Activated naive CD8-positive, alpha-beta T cell (primary cell): ENCODE data around the gene TMEM52B.
A peak's percentile ranks its signal among the peaks of the same experiment; 100 is the strongest.

Source experiments
- H3K27ac Mint-ChIP-seq: one replicate; pipeline ENCODE4 v1.8.0; 2021; ENCODE audit warnings: mixed read lengths
- H3K27me3 Mint-ChIP-seq: one replicate; pipeline ENCODE4 v1.8.0; 2021; ENCODE audit warnings: mixed read lengths
- H3K36me3 Mint-ChIP-seq: one replicate; pipeline ENCODE4 v1.8.0; 2021; ENCODE audit warnings: mixed read lengths
- H3K4me1 Mint-ChIP-seq: one replicate; pipeline ENCODE4 v1.8.0; 2021; ENCODE audit warnings: low read depth, mixed read lengths
- H3K4me3 Mint-ChIP-seq: one replicate; pipeline ENCODE4 v1.8.0; 2021; ENCODE audit warnings: mild to moderate bottlenecking, mixed read lengths
- H3K9me3 Mint-ChIP-seq: one replicate; pipeline ENCODE4 v1.8.0; 2021; ENCODE audit warnings: low read depth, mixed read lengths

Gene TMEM52B

GRCh38 chr12:10178821-10179220 is at the start of gene TMEM52B:
Gene TMEM52B, plus strand, starts transcription at chr12:10179032. Its CDS starts 543 bp downstream, at chr12:10179575.
- Mint-ChIP-seq H3K27me3 (peaks cover 6% of the 10 kb centered on the region), H3K4me3 (no peak within 1 kb of the TSS), H3K4me1 (peaks cover 5% of the 10 kb centered on the region), H3K27ac (no peak within 1 kb of the TSS), H3K9me3 (no peaks in the 10 kb centered on the region), H3K36me3 (no peaks in the 10 kb centered on the region)

GRCh38 chr12:10130042-10130441 is 48.8 kb upstream of the TMEM52B start, which contains the start of gene CLEC7A:
Gene CLEC7A, minus strand, starts transcription at chr12:10130199. Its CDS starts 117 bp downstream, at chr12:10130082.
- no peaks in the 10 kb centered on the region for H3K36me3 Mint-ChIP-seq
- peaks cover 6% of the 10 kb centered on the region for H3K27me3 Mint-ChIP-seq
- H3K4me1 Mint-ChIP-seq, result peaks cover 13% of the 10 kb centered on the region
- H3K4me3 Mint-ChIP-seq, result no peak within 1 kb of the TSS
- H3K27ac Mint-ChIP-seq, result peak within 1 kb of the TSS; percentile 6
- H3K9me3 Mint-ChIP-seq, result no peaks in the 10 kb centered on the region

GRCh38 chr12:10131111-10131690 is 47.6 kb upstream of the TMEM52B start:
- no peaks in the 10 kb centered on the region for H3K36me3 Mint-ChIP-seq
- H3K27me3 Mint-ChIP-seq, result peaks cover 6% of the 10 kb centered on the region
- no peak overlapping the region for H3K27ac Mint-ChIP-seq
- peaks cover 13% of the 10 kb centered on the region for H3K4me1 Mint-ChIP-seq
- H3K4me3 Mint-ChIP-seq, result no peak overlapping the region
- no peaks in the 10 kb centered on the region for H3K9me3 Mint-ChIP-seq

GRCh38 chr12:10132850-10133370 is 45.9 kb upstream of the TMEM52B start:
- H3K36me3 Mint-ChIP-seq, result no peaks in the 10 kb centered on the region
- H3K4me3 Mint-ChIP-seq, result no peak overlapping the region
- H3K9me3 Mint-ChIP-seq, result no peaks in the 10 kb centered on the region
- H3K4me1 Mint-ChIP-seq, result peaks cover 13% of the 10 kb centered on the region
- H3K27me3 Mint-ChIP-seq, result no peaks in the 10 kb centered on the region
- no peak overlapping the region for H3K27ac Mint-ChIP-seq

- no peaks in the 10 kb centered on the region for H3K9me3 Mint-ChIP-seq
- H3K27me3 Mint-ChIP-seq, result peaks cover 2% of the 10 kb centered on the region
- H3K36me3 Mint-ChIP-seq, result no peaks in the 10 kb centered on the region
- no peak overlapping the region for H3K27ac Mint-ChIP-seq
- peaks cover 10% of the 10 kb centered on the region for H3K4me1 Mint-ChIP-seq
- H3K4me3 Mint-ChIP-seq, result no peak overlapping the region
Measured at GRCh38 chr12:10135126-10135525, 43.7 kb upstream of the TMEM52B start.

- no peaks in the 10 kb centered on the region for H3K9me3 Mint-ChIP-seq
- H3K27ac Mint-ChIP-seq, result no peak overlapping the region
- peaks cover 2% of the 10 kb centered on the region for H3K27me3 Mint-ChIP-seq
- H3K36me3 Mint-ChIP-seq, result no peaks in the 10 kb centered on the region
- H3K4me3 Mint-ChIP-seq, result no peak overlapping the region
- H3K4me1 Mint-ChIP-seq, result peaks cover 2% of the 10 kb centered on the region
Measured at GRCh38 chr12:10136637-10137205, 42.1 kb upstream of the TMEM52B start.

- Mint-ChIP-seq H3K27ac (no peak overlapping the region), H3K4me3 (no peak overlapping the region), H3K9me3 (no peaks in the 10 kb centered on the region), H3K36me3 (no peaks in the 10 kb centered on the region), H3K4me1 (peaks cover 2% of the 10 kb centered on the region), H3K27me3 (peaks cover 2% of the 10 kb centered on the region)
Measured at GRCh38 chr12:10140001-10140400, 38.8 kb upstream of the TMEM52B start.

- H3K27ac Mint-ChIP-seq, result no peak overlapping the region
- H3K4me1 Mint-ChIP-seq, result peaks cover 2% of the 10 kb centered on the region
- H3K4me3 Mint-ChIP-seq, result no peak overlapping the region
- H3K9me3 Mint-ChIP-seq, result no peaks in the 10 kb centered on the region
- peaks cover 2% of the 10 kb centered on the region for H3K27me3 Mint-ChIP-seq
- H3K36me3 Mint-ChIP-seq, result no peaks in the 10 kb centered on the region
Measured at GRCh38 chr12:10142976-10143589, 35.7 kb upstream of the TMEM52B start.

- H3K27ac Mint-ChIP-seq, result no peak overlapping the region
- H3K4me3 Mint-ChIP-seq, result no peak overlapping the region
- no peaks in the 10 kb centered on the region for H3K27me3 Mint-ChIP-seq
- no peaks in the 10 kb centered on the region for H3K9me3 Mint-ChIP-seq
- peaks cover under 1% of the 10 kb centered on the region for H3K4me1 Mint-ChIP-seq
- no peaks in the 10 kb centered on the region for H3K36me3 Mint-ChIP-seq
Measured at GRCh38 chr12:10147714-10148403, 31.0 kb upstream of the TMEM52B start.

GRCh38 chr12:10151621-10152020 is 27.2 kb upstream of the TMEM52B start:
- Mint-ChIP-seq H3K27me3 (no peaks in the 10 kb centered on the region), H3K4me1 (peaks cover 11% of the 10 kb centered on the region), H3K9me3 (no peaks in the 10 kb centered on the region), H3K27ac (no peak overlapping the region), H3K36me3 (no peaks in the 10 kb centered on the region), H3K4me3 (no peak overlapping the region)

GRCh38 chr12:10153271-10154144 is 25.3 kb upstream of the TMEM52B start:
- peak overlapping the region; percentile 91 for H3K4me3 Mint-ChIP-seq
- peaks cover 11% of the 10 kb centered on the region for H3K4me1 Mint-ChIP-seq
- H3K9me3 Mint-ChIP-seq, result no peaks in the 10 kb centered on the region
- H3K27ac Mint-ChIP-seq, result peak overlapping the region; percentile 34
- H3K36me3 Mint-ChIP-seq, result no peaks in the 10 kb centered on the region
- H3K27me3 Mint-ChIP-seq, result no peaks in the 10 kb centered on the region

- H3K4me1 Mint-ChIP-seq, result peaks cover 11% of the 10 kb centered on the region
- H3K4me3 Mint-ChIP-seq, result peak overlapping the region; percentile 91
- H3K27me3 Mint-ChIP-seq, result no peaks in the 10 kb centered on the region
- no peaks in the 10 kb centered on the region for H3K36me3 Mint-ChIP-seq
- H3K9me3 Mint-ChIP-seq, result no peaks in the 10 kb centered on the region
- H3K27ac Mint-ChIP-seq, result no peak overlapping the region
Measured at GRCh38 chr12:10154145-10154496, 24.7 kb upstream of the TMEM52B start.

- no peaks in the 10 kb centered on the region for H3K27me3 Mint-ChIP-seq
- no peaks in the 10 kb centered on the region for H3K9me3 Mint-ChIP-seq
- H3K27ac Mint-ChIP-seq, result no peak overlapping the region
- H3K4me1 Mint-ChIP-seq, result peaks cover 11% of the 10 kb centered on the region
- no peak overlapping the region for H3K4me3 Mint-ChIP-seq
- H3K36me3 Mint-ChIP-seq, result no peaks in the 10 kb centered on the region
Measured at GRCh38 chr12:10155966-10156365, 22.9 kb upstream of the TMEM52B start.

GRCh38 chr12:10158406-10158805 is 20.4 kb upstream of the TMEM52B start:
- Mint-ChIP-seq H3K4me3 (no peak overlapping the region), H3K36me3 (no peaks in the 10 kb centered on the region), H3K27me3 (no peaks in the 10 kb centered on the region), H3K4me1 (peaks cover 7% of the 10 kb centered on the region), H3K9me3 (no peaks in the 10 kb centered on the region), H3K27ac (no peak overlapping the region)
